SK-N-MC (cell line): ENCODE results near the gene PRORP.

Source experiments
- EZH2 ChIP-seq: fragments of 200-600 bp; sonication (generic); IDR thresholded peaks from one replicate; pipeline ENCODE4 v1.6.1; 2017; ENCODE audit warnings: antibody characterized with exemption
- POLR2AphosphoS5 ChIP-seq: IDR thresholded peaks from 2 replicates; pipeline ENCODE4 v1.6.1; 2012; ENCODE audit warnings: mild to moderate bottlenecking, low read depth, low read length, borderline replicate concordance

- TF ChIP-seq EZH2 (no peak), POLR2AphosphoS5 (no peak)
These were observed 36.8 kb downstream of the PRORP start for GRCh38 chr14:35158951-35159653.
